GM21367 (cell line): ENCODE measurements around the gene TGFBI.
"Not testable (repeated sequence)": the region's sequence is repeated elsewhere in the genome, so short reads cannot be mapped to it uniquely, and the experiment has no call there.

ENCODE experiments used
- ATAC-seq: cut with Tn5 transposase; IDR thresholded peaks from one replicate; pipeline ENCODE4 v1.9.1; 2021; ENCODE audit not compliant: unreplicated experiment

TGFBI gene

GRCh38 chr5:136043551-136043950 is 14.8 kb downstream of the TGFBI start:
- ATAC-seq: no peak

GRCh38 chr5:136043968-136044610 is 15.3 kb downstream of the TGFBI start:
- ATAC-seq: no peak

GRCh38 chr5:136045026-136045425 is 16.2 kb downstream of the TGFBI start:
- not testable (repeated sequence) for ATAC-seq

- no peak for ATAC-seq
These were observed 17.5 kb downstream of the TGFBI start for GRCh38 chr5:136046246-136046645.

GRCh38 chr5:136047858-136048257 is 19.1 kb downstream of the TGFBI start:
- no peak for ATAC-seq

- ATAC-seq: no peak
These were observed 20.2 kb downstream of the TGFBI start for GRCh38 chr5:136048966-136049365.

GRCh38 chr5:136051486-136052220 is 22.9 kb downstream of the TGFBI start:
- ATAC-seq: no peak

- no peak for ATAC-seq
These were observed 24.0 kb downstream of the TGFBI start for GRCh38 chr5:136052692-136053335.

GRCh38 chr5:136053336-136054141 is 24.8 kb downstream of the TGFBI start:
- no peak for ATAC-seq

GRCh38 chr5:136054142-136055019 is 25.6 kb downstream of the TGFBI start:
- ATAC-seq: no peak

GRCh38 chr5:136055612-136056309 is 27.0 kb downstream of the TGFBI start:
- ATAC-seq: no peak

GRCh38 chr5:136056336-136056735 is 27.5 kb downstream of the TGFBI start:
- ATAC-seq: no peak

GRCh38 chr5:136056771-136057335 is 28.1 kb downstream of the TGFBI start:
- ATAC-seq: no peak

GRCh38 chr5:136057401-136058038 is 28.7 kb downstream of the TGFBI start:
- no peak for ATAC-seq

GRCh38 chr5:136058039-136058971 is 29.5 kb downstream of the TGFBI start:
- ATAC-seq: no peak

GRCh38 chr5:136058972-136059354 is 30.2 kb downstream of the TGFBI start:
- ATAC-seq: no peak

- no peak for ATAC-seq
These were observed 32.2 kb downstream of the TGFBI start for GRCh38 chr5:136060963-136061362.
